Chondrocyte (in vitro differentiated cells): Measurements from ENCODE around the gene KAT5. TPM values are rescaled to one million over a fixed set of nuclear protein-coding genes. Genes with fewer than 3 reads are reported as not detected.
"Not testable (repeated sequence)": the region's sequence is repeated elsewhere in the genome, so short reads cannot be mapped to it uniquely, and the experiment has no call there.

Source experiments
- DNase-seq: peaks from one replicate; pipeline ENCODE4 v3.0.0; 2021; ENCODE audit warnings: mixed read lengths, low spot score
- H3K27ac Mint-ChIP-seq: one replicate; pipeline ENCODE4 v1.8.0; 2021; ENCODE audit warnings: mild to moderate bottlenecking, moderate library complexity, mixed read lengths; ENCODE audit not compliant: unreplicated experiment
- H3K27me3 Mint-ChIP-seq: 2 replicates; pipeline ENCODE4 v1.8.0; 2021; ENCODE audit warnings: low read depth, mixed read lengths
- H3K36me3 Mint-ChIP-seq: 2 replicates; pipeline ENCODE4 v1.8.0; 2021; ENCODE audit warnings: low read depth, mixed read lengths
- H3K4me1 Mint-ChIP-seq: 2 replicates; pipeline ENCODE4 v1.8.0; 2021; ENCODE audit warnings: low read depth, mild to moderate bottlenecking, mixed read lengths
- H3K4me3 Mint-ChIP-seq: one replicate; pipeline ENCODE4 v1.8.0; 2021; ENCODE audit warnings: mild to moderate bottlenecking, moderate library complexity, mixed read lengths; ENCODE audit not compliant: unreplicated experiment
- H3K9me3 Mint-ChIP-seq: 2 replicates; pipeline ENCODE4 v1.8.0; 2021; ENCODE audit warnings: low read depth, mixed read lengths
- CTCF ChIP-seq: fragments of 200-600 bp; sonication (generic); IDR thresholded peaks from 2 replicates; pipeline ENCODE4 v1.5.0; 2021; ENCODE audit warnings: antibody characterized with exemption, mild to moderate bottlenecking, moderate library complexity
- total RNA-seq: library from RNA; stranded (reverse); gene quantifications from 3 replicates; pipeline ENCODE4 v1.2.1, GENCODE V29; 2021

Gene KAT5
- total RNA-seq, 1 donor from 2014 or later, result 43.2 TPM

DNA sequence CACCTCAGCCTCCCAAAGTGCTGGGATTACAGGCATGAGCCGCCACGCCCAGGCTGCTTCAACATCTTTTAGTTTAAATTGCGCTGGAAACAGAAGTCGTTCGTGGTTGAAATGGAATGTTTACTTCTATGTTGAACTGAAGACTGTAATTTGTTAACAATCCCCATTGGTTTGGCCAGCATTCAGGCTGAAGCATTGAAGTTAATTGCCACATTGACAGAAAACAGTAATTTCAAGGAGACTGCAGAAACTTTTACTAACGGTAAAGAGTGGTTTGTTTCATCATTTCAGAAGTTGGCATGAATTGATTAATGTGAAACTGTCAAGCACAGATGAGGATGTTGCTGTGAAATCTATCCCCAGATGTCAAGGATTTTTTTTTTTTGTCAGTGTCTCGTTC lies 54.5 kb downstream of the KAT5 start:
- no peak overlapping the region for H3K27ac Mint-ChIP-seq
- no peak for TF ChIP-seq CTCF
- H3K4me3 Mint-ChIP-seq, result no peak overlapping the region
- DNase-seq, result no peak
- no peaks in the 10 kb centered on the region for H3K9me3 Mint-ChIP-seq
- H3K4me1 Mint-ChIP-seq, result peaks cover 3% of the 10 kb centered on the region
- H3K36me3 Mint-ChIP-seq, result no peaks in the 10 kb centered on the region
- H3K27me3 Mint-ChIP-seq, result no peaks in the 10 kb centered on the region

DNA sequence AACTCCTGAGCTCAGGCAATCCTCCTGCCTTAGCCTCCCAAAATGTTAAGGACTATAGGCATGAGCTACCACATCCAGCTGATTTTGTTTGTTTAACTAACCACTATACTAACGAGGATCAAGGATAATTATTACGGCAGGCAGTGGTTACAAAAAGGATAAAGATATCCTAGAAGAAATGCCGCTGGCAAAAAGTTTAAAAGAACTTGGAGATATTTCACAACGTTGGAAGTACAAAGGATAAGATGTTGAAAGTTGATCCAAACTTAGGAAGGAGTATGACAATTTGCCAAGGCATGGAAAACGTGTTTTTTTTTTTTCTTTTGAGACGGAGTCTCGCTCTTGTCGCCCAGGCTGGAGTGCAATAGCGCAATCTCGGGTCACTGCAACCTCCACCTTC lies 55.4 kb downstream of the KAT5 start:
- no peak overlapping the region for H3K27ac Mint-ChIP-seq
- peaks cover 3% of the 10 kb centered on the region for H3K4me1 Mint-ChIP-seq
- no peak overlapping the region for H3K4me3 Mint-ChIP-seq
- no peak for TF ChIP-seq CTCF
- H3K27me3 Mint-ChIP-seq, result no peaks in the 10 kb centered on the region
- no peaks in the 10 kb centered on the region for H3K36me3 Mint-ChIP-seq
- H3K9me3 Mint-ChIP-seq, result no peaks in the 10 kb centered on the region
- DNase-seq, result no peak

DNA sequence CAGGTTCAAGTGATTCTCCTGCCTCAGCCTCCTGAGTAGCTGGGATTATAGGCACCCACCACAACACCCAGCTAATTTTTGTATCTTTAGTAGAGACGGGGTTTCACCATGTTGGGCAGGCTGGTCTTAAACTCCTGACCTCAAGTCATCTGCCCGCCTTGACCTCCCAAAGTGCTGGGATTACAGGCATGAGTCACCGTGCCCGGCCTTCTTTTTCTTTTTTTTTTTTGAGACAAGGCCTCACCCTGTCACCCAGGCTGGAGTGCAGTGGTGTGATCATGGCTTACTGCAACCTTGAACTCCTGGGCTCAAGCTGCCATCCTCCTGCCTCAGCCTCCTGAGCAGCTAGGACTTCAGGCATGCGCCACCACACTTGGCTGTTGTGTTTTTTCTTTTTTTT lies 55.8 kb downstream of the KAT5 start:
- not testable (repeated sequence) for DNase-seq, H3K4me1 Mint-ChIP-seq, H3K4me3 Mint-ChIP-seq, H3K36me3 Mint-ChIP-seq, H3K27me3 Mint-ChIP-seq, H3K27ac Mint-ChIP-seq, H3K9me3 Mint-ChIP-seq

Other genes with a start within 250 kb of the KAT5 start
- 11,810 to 14,376 TPM (median 12,130 TPM) in 3 replicates for gene MALAT1, start 213.2 kb upstream of the KAT5 start, total RNA-seq
- 108 to 123 TPM (median 120 TPM) in 3 replicates for gene SCYL1, start 187.2 kb upstream of the KAT5 start, total RNA-seq
- 264 to 272 TPM (median 271 TPM) in 3 replicates for gene LTBP3, start 153.9 kb upstream of the KAT5 start, total RNA-seq
- gene ZNRD2, start 141.8 kb upstream of the KAT5 start, total RNA-seq, result 26.4 to 32.1 TPM (median 28.1 TPM) in 3 replicates
- gene FAM89B, start 139.7 kb upstream of the KAT5 start, total RNA-seq, result 84.8 to 91.9 TPM (median 86.8 TPM) in 3 replicates
- gene EHBP1L1, start 136.2 kb upstream of the KAT5 start, total RNA-seq, result 28.1 to 82.0 TPM (median 81.3 TPM) in 3 replicates
- gene KCNK7, start 116.5 kb upstream of the KAT5 start, total RNA-seq, result 0.22 to 0.44 TPM in 2 of 3 replicates, not detected in the other
- 30.2 to 34.6 TPM (median 31.6 TPM) in 3 replicates for gene MAP3K11, start 98.0 kb upstream of the KAT5 start, total RNA-seq
- 32.6 to 57.7 TPM (median 36.3 TPM) in 3 replicates for gene PCNX3, start 96.5 kb upstream of the KAT5 start, total RNA-seq
- gene SIPA1, start 74.2 kb upstream of the KAT5 start, total RNA-seq, result 22.7 to 33.3 TPM (median 27.4 TPM) in 3 replicates
- 65.3 to 73.6 TPM (median 72.7 TPM) in 3 replicates for gene RELA, start 49.3 kb upstream of the KAT5 start, total RNA-seq
- gene RNASEH2C, start 8.5 kb downstream of the KAT5 start, total RNA-seq, result 39.3 to 56.9 TPM (median 42.7 TPM) in 3 replicates
- gene AP5B1, start 68.7 kb downstream of the KAT5 start, total RNA-seq, result 13.8 to 14.6 TPM (median 14.1 TPM) in 3 replicates
- gene OVOL1, start 74.8 kb downstream of the KAT5 start, total RNA-seq, result 0.12 TPM in 1 of 3 replicates, not detected in the others
- 0.79 to 1.8 TPM (median 0.80 TPM) in 3 replicates for gene SNX32, start 121.7 kb downstream of the KAT5 start, total RNA-seq
- 850 to 1,236 TPM (median 1,222 TPM) in 3 replicates for gene CFL1, start 145.9 kb downstream of the KAT5 start, total RNA-seq
- gene MUS81, start 148.2 kb downstream of the KAT5 start, total RNA-seq, result 55.7 to 68.4 TPM (median 66.3 TPM) in 3 replicates
- gene EFEMP2, start 160.5 kb downstream of the KAT5 start, total RNA-seq, result 174 to 310 TPM (median 290 TPM) in 3 replicates
- not detected in 3 replicates for gene CTSW, start 167.6 kb downstream of the KAT5 start, total RNA-seq
- 82.7 to 100 TPM (median 83.5 TPM) in 3 replicates for gene FIBP, start 176.2 kb downstream of the KAT5 start, total RNA-seq
- 23.4 to 31.6 TPM (median 26.6 TPM) in 3 replicates for gene CCDC85B, start 178.4 kb downstream of the KAT5 start, total RNA-seq
- 5.8 to 12.3 TPM (median 7.5 TPM) in 3 replicates for gene FOSL1, start 188.1 kb downstream of the KAT5 start, total RNA-seq
- gene C11orf68, start 206.8 kb downstream of the KAT5 start, total RNA-seq, result 68.2 to 69.8 TPM (median 68.8 TPM) in 3 replicates
- 111 to 142 TPM (median 116 TPM) in 3 replicates for gene DRAP1, start 207.2 kb downstream of the KAT5 start, total RNA-seq
- not detected in 3 replicates for gene TSGA10IP, start 233.2 kb downstream of the KAT5 start, total RNA-seq
- gene SART1, start 249.5 kb downstream of the KAT5 start, total RNA-seq, result 30.3 to 37.3 TPM (median 34.4 TPM) in 3 replicates